PFSK-1 (cell line): ENCODE data around the gene GPR108.

ENCODE experiments used
- POLR2AphosphoS5 ChIP-seq: IDR thresholded peaks from 2 replicates; pipeline ENCODE4 v1.6.1; 2012; ENCODE audit warnings: low read depth, mild to moderate bottlenecking, control low read depth, low read length, moderate library complexity
- SIN3A ChIP-seq: IDR thresholded peaks from 2 replicates; pipeline ENCODE4 v1.6.1; 2012; ENCODE audit warnings: mild to moderate bottlenecking, low read length, moderate library complexity, borderline replicate concordance; ENCODE audit not compliant: insufficient read depth
- TAF1 ChIP-seq: IDR thresholded peaks from 2 replicates; pipeline ENCODE4 v1.6.1; 2012; ENCODE audit warnings: low read length, control low read depth, borderline replicate concordance; ENCODE audit not compliant: insufficient read depth

DNA sequence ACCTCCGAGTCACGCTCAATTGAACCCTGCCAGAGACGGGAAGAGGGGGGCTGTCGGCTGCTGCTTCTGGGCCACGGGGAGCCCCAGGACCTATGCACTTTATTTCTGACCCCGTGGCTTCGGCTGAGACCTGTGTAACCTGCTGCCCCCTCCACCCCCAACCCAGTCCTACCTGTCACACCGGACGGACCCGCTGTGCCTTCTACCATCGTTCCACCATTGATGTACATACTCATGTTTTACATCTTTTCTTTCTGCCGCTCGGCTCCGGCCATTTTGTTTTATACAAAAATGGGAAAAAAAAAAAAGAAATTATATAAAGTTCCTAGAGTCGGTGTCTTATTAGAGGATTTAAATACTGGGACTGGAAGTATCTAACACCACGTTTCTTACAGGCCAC lies 13.8 kb upstream of the GPR108 start:
- TF ChIP-seq TAF1 (no peak), POLR2AphosphoS5 (no peak), SIN3A (no peak)
